ENCODE measurements around the gene TPI1. TPM values are rescaled to one million over a fixed set of nuclear protein-coding genes. Genes with fewer than 3 reads are reported as not detected.

TPI1 gene
- total RNA-seq, 2 experiments from 2014 or later: 608 to 801 TPM

- Histone ChIP-seq H3K9me3 (ENCODE audit: low read length) (no peaks in the 10 kb centered on the region), H3K36me3 (ENCODE audit: insufficient read depth, low read length) (no peaks in the 10 kb centered on the region), H3K9me2 (ENCODE audit: insufficient read depth, low read length) (no peaks in the 10 kb centered on the region), H2AFZ (ENCODE audit: low read length) (no peak overlapping the region), H3K79me2 (ENCODE audit: insufficient read depth, low read depth, low read length) (no peaks in the 10 kb centered on the region), H3K4me3 (ENCODE audit: low read depth, low read length, poor library complexity, severe bottlenecking) (no peak overlapping the region), H3K4me2 (ENCODE audit: low read length) (no peak overlapping the region), H3K27ac (ENCODE audit: low read depth, low read length, poor library complexity, severe bottlenecking) (no peak overlapping the region), H4K20me1 (ENCODE audit: insufficient read depth, low read length) (no peaks in the 10 kb centered on the region), H3K4me1 (ENCODE audit: insufficient read depth, low read length, poor library complexity, severe bottlenecking) (peaks cover 22% of the 10 kb centered on the region)
- ChIA-PET POLR2A (interaction anchor here (0.6 to 2.0 kb wide), 2 partner anchors 81 to 170 kb away, joined by 4 to 7 read pairs; partner anchors contain the start of gene MLF2), CTCF (ENCODE audit: unreplicated experiment) (interaction anchor here (1.2 kb wide), 1 partner anchor 18 kb away, joined by 5 read pairs; the partner anchor contains the start of genes CDCA3 and USP5)
- intact Hi-C loops (cut with micrococcal nuclease; ENCODE audit: unreplicated experiment): no loop called here
- BruUV-seq (replicated peaks): no TSS peak
- TF ChIP-seq EZH2phosphoT487 (IDR thresholded peaks at IDR 0.05; ENCODE audit: borderline replicate concordance, low read depth, low read length) (no peak), CTCF (conservative IDR thresholded peaks at IDR 0.05; ENCODE audit: low read length) (no peak)
- no peak for DNase-seq (ENCODE audit: low spot score)
Observed at GRCh38 chr12:6833189-6833890, 34.0 kb upstream of the TPI1 start.

- no peak overlapping the region for H3K27ac ChIP-seq (ENCODE audit: low read depth, low read length, poor library complexity, severe bottlenecking)
- no TSS peak for BruUV-seq (replicated peaks)
- no peak overlapping the region for H3K4me3 ChIP-seq (ENCODE audit: low read depth, low read length, poor library complexity, severe bottlenecking)
- no peak overlapping the region for H2AFZ ChIP-seq (ENCODE audit: low read length)
- no peaks in the 10 kb centered on the region for H3K9me2 ChIP-seq (ENCODE audit: insufficient read depth, low read length)
- H4K20me1 ChIP-seq (ENCODE audit: insufficient read depth, low read length): no peaks in the 10 kb centered on the region
- ChIA-PET CTCF (ENCODE audit: unreplicated experiment) (interaction anchor here (0.6 kb wide), 2 partner anchors 13 to 35 kb away, joined by 3 read pairs; partner anchors contain the start of gene GPR162), POLR2A (interaction anchor here (0.6 to 2.0 kb wide), 3 partner anchors 16 to 303 kb away, joined by 3 to 7 read pairs (median 3); partner anchors contain the start of gene MLF2)
- DNase-seq (ENCODE audit: low spot score): no peak
- no peak for TF ChIP-seq CTCF (conservative IDR thresholded peaks at IDR 0.05; ENCODE audit: low read length)
- TF ChIP-seq EZH2phosphoT487 (IDR thresholded peaks at IDR 0.05; ENCODE audit: borderline replicate concordance, low read depth, low read length): no peak
- peaks cover 23% of the 10 kb centered on the region for H3K4me1 ChIP-seq (ENCODE audit: insufficient read depth, low read length, poor library complexity, severe bottlenecking)
- intact Hi-C loops (cut with micrococcal nuclease; ENCODE audit: unreplicated experiment): no loop called here
- no peaks in the 10 kb centered on the region for H3K9me3 ChIP-seq (ENCODE audit: low read length)
- H3K79me2 ChIP-seq (ENCODE audit: insufficient read depth, low read depth, low read length): no peaks in the 10 kb centered on the region
- no peaks in the 10 kb centered on the region for H3K36me3 ChIP-seq (ENCODE audit: insufficient read depth, low read length)
- no peak overlapping the region for H3K4me2 ChIP-seq (ENCODE audit: low read length)
Observed at GRCh38 chr12:6834254-6834653, 33.1 kb upstream of the TPI1 start.

- DNase-seq (ENCODE audit: low spot score): no peak
- H3K4me1 ChIP-seq (ENCODE audit: insufficient read depth, low read length, poor library complexity, severe bottlenecking): peaks cover 21% of the 10 kb centered on the region
- no peaks in the 10 kb centered on the region for H4K20me1 ChIP-seq (ENCODE audit: insufficient read depth, low read length)
- intact Hi-C loops (cut with micrococcal nuclease; ENCODE audit: unreplicated experiment): no loop called here
- no peaks in the 10 kb centered on the region for H3K9me2 ChIP-seq (ENCODE audit: insufficient read depth, low read length)
- no peak overlapping the region for H2AFZ ChIP-seq (ENCODE audit: low read length)
- TF ChIP-seq CTCF (conservative IDR thresholded peaks at IDR 0.05; ENCODE audit: low read length) (no peak), EZH2phosphoT487 (IDR thresholded peaks at IDR 0.05; ENCODE audit: borderline replicate concordance, low read depth, low read length) (no peak)
- ChIA-PET POLR2A (interaction anchor here (0.6 to 2.0 kb wide), 5 partner anchors 18 to 304 kb away, joined by 3 to 7 read pairs (median 3); partner anchors contain the start of gene MLF2), CTCF (ENCODE audit: unreplicated experiment) (interaction anchor here (0.6 kb wide), 1 partner anchor 34 kb away, joined by 3 read pairs; no protein-coding TSS in a partner anchor)
- H3K9me3 ChIP-seq (ENCODE audit: low read length): no peaks in the 10 kb centered on the region
- H3K27ac ChIP-seq (ENCODE audit: low read depth, low read length, poor library complexity, severe bottlenecking): no peak overlapping the region
- H3K36me3 ChIP-seq (ENCODE audit: insufficient read depth, low read length): no peaks in the 10 kb centered on the region
- no TSS peak for BruUV-seq (replicated peaks)
- no peak overlapping the region for H3K4me2 ChIP-seq (ENCODE audit: low read length)
- no peak overlapping the region for H3K4me3 ChIP-seq (ENCODE audit: low read depth, low read length, poor library complexity, severe bottlenecking)
- no peaks in the 10 kb centered on the region for H3K79me2 ChIP-seq (ENCODE audit: insufficient read depth, low read depth, low read length)
Observed at GRCh38 chr12:6834873-6835272, 32.5 kb upstream of the TPI1 start.
